HT-29 (cell line): Measurements from ENCODE around the gene PATL2. TPM values are rescaled to one million over a fixed set of nuclear protein-coding genes. Genes with fewer than 3 reads are reported as not detected.
"Not testable (repeated sequence)": the region's sequence is repeated elsewhere in the genome, so short reads cannot be mapped to it uniquely, and the experiment has no call there.

ENCODE experiments used
- DNase-seq: peaks from one replicate; pipeline ENCODE4 v3.0.0-alpha.2; 2015; ENCODE audit warnings: low spot score
- small RNA-seq: library from RNA; depleted of rRNA; stranded (forward); fragments of <200 nt; gene quantifications from one replicate; pipeline ENCODE3, GENCODE V24; 2014
- total RNA-seq: library from RNA; depleted of rRNA; stranded (reverse); fragments of >200 nt; shearing (Covaris generic); gene quantifications from 2 replicates; pipeline ENCODE4 v1.2.3, GENCODE V29; 2014; rRNA removed

PATL2 gene
- total RNA-seq, 1 experiment from 2014 or later, result 0.20 TPM

DNA sequence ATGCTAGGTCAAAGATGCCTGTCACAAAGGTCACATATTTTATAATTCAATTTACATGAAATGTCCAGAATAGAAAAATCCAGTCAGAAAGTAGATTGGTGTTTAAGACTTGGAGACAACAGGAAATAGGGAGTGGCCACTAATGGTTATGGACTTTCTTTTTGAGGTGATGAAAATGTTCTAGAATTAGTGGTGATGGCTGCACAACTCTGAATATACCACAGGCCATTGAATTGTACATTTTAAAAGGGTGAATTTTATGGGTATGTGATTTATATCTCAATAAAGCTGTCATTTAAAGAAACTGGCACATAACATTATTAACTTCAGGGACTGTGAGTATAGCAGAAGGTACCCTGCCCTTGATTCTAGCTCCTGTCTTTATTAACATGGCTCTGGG, 63.5 kb downstream of the PATL2 start:
- no peak for DNase-seq

DNA sequence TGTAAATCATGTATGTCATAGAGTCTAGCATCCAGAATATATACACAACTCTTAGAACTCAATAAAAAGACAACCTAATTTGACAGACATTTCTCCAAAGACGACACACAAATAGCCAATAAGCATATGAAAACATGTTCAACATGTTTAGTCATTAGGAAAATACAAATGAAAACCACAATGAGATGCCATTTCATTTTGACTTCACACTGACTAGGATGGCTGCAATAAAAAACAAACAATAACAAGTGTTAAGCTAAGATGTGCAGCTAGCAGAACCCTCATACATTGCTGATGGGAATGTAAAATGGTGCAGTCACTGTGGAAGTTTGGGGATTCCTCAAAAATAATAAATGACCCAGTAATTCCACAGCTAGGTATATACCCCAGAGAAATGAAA, 64.1 kb downstream of the PATL2 start:
- no peak for DNase-seq

DNA sequence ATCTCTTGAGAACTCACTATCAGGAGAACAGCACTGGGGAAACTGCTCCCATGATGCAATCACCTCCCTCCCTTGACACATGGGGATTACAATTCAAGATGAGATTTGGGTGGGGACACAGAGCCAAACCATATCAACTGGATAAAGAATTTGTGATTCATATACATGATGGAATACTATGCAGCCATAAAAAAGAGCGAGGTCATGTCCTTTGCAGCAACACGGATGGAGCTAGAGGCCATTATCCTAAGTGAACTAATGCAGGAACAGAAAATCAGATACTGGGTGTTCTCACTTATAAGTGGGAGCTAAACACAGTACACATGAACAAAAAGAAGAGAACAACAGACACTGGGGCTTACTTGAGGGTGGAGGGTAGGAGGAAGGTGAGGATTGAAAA, 64.7 kb downstream of the PATL2 start:
- DNase-seq, result no peak

DNA sequence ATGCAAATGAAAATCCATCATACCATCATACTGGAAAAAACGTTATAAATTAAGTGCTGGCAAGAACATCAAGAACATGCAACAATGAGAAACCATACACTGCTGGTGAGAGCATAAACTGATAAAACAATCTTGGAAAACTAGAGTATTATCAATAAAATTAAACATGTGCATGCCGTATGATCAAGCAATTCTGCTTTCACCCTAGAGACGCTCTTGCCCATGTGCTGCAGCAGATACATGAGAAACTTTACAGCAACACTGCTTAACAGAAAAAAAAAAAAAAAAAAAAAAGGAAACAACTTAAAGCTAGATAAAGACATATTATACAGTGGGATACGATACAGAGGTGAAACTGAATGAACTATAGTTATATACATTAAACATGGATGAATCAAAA, 69.5 kb downstream of the PATL2 start:
- no peak for DNase-seq

DNA sequence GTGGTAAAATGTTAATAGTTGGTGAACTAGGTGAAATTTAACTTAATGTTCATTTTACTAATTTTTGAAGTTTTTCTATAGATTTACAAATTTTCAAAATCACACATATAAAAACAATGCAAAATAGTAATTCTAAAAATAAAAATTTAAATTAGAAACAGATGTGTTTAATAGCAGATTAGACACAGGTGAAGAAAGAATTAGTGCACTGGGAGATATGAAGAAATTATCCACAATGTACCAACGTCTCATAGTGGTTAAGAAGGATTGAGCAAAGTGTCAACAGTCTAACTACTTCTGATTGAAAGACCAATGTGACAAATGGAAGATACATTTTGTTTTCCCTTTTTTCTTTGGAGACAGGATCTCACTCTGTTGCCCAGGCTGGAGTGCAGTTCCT, 74.1 kb downstream of the PATL2 start:
- DNase-seq, result no peak

DNA sequence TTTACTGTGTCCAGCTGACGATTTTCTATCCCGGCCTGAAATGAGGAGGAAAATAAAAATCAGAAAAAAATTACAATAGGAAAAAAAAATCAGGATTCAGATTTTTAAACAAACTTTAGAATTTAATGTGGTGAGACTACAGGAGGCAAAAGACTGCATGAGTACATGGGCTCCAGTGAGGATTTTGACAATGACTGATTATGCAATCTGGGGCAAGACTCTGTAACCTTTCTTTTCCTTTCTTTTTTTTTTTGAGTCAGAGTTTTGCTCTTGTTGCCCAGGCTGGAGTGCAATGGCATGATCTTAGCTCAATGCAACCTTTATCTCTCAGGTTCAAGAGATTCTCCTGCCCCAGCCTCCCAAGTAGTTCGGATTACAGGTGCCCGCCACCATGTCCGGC, 77.5 kb downstream of the PATL2 start:
- DNase-seq, result no peak

DNA sequence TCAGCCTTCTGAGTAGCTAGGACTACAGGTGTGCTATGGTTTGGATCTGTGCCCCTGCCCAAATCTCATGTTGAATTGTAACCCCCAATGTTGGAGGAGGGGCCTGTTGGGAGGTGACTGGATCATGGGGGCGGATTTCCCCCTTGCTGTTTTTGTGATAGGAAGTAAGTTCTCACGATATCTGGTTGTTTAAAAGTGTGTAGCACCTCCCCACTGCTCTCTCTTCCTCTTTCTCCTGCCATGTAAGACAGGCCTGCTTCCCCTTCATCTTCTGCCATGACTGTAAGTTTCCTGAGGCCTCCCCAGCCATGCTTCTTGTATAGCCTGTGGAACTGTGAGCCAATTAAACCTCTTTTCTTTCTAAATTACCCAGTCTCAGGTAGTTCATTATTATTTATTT, 85.8 kb downstream of the PATL2 start:
- DNase-seq, result not testable (repeated sequence)

DNA sequence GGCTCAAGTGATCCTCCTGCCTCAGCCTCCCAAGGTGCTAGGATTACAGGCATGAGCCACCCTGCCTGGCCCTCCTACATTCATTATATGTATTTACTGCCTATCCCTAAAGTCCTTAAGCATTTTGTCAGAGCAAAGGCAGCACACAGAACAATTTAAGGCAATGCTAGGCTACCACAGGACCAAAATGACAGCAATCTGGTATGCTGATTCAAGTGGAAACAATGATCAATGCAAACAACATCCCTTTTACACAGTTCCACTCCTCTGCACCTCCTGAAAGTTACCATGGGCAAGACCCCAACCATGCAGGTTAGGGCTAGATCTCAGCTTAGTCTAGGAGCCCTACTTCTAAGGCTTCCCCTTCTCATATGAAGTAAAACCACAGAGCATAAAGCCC, 87.9 kb downstream of the PATL2 start:
- DNase-seq, result no peak

DNA sequence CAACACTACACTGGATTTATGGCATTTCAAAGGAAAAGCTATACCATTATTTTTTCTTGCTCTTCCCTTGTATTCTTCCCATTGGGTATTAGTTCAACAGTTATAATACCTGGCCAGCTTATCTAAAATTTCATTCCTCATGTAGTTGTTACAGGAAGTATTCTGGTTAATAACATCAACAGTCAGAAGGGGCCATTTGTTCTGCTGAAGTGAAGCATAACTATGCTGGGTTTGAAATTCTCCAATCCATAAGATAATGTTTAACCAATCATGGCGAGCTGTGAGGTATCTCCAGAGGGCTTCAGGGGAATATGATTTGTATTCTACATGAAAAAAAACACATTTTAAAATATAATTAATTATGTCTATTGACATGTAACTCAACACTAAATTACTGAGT, 91.0 kb downstream of the PATL2 start:
- no peak for DNase-seq

DNA sequence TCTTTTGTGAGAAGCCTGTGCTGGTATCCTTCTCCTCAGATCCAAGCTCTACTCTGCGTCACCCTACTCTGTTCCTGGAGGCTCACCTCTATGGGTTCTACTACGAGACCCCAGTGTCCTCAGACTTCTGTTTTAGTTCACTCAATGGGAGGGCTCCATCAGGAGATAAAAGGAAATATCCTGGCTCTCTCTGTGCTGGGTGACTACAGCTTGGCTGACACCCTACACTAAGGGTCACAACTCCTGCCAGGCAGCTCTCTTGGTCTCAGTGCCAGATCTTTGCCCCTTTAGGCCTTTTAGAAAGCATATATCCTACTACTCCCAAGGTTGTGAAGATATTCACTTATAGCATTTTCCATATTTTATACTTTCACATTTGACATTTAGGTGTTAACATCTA, 94.1 kb downstream of the PATL2 start:
- no peak for DNase-seq

Small RNAs within 50 kb of the gene (small RNA-seq; reads per million reads assigned to genes)
- not detected for gene RF00019

Other genes starting within 250 kb of the PATL2 start
- 25.6 and 29.8 TPM in 2 replicates for gene EIF3J, start 174.2 kb downstream of the PATL2 start, total RNA-seq
- gene SPG11, start 47.7 kb downstream of the PATL2 start, total RNA-seq, result 58.8 and 70.1 TPM in 2 replicates
- gene B2M, start 194 bp upstream of the PATL2 start, total RNA-seq, result 494 and 506 TPM in 2 replicates
- 7.4 and 9.6 TPM in 2 replicates for gene TRIM69, start 25.2 kb upstream of the PATL2 start, total RNA-seq
- gene TERB2, start 245.4 kb upstream of the PATL2 start, total RNA-seq, result not detected in 2 replicates